Measurements from ENCODE around the gene SLC25A4.

- TF ChIP-seq CTCF (IDR thresholded peaks at IDR 0.05; ENCODE audit: low read depth, low read length, poor library complexity, severe bottlenecking) (no peak), EZH2phosphoT487 (IDR thresholded peaks at IDR 0.05; ENCODE audit: borderline replicate concordance, low read length) (no peak)
Measured at GRCh38 chr4:185124006-185124405, 19.1 kb upstream of the SLC25A4 start.

Measured in DOHH2 (cell line).